NCI-H2196 treated with DMSO at 0.1 percent for 48 hours (cell line): ENCODE data around the gene ROBO1.

Experiments
- DNase-seq: peaks from one replicate; lab custom pipeline; 2025; ENCODE audit not compliant: unreplicated experiment; lab: John Stamatoyannopoulos, UW

Gene ROBO1

GRCh38 chr3:79253271-79253670 is 514.5 kb downstream of the ROBO1 start:
- DNase-seq, result no peak

GRCh38 chr3:79250746-79251145 is 517.1 kb downstream of the ROBO1 start:
- DNase-seq, result no peak

- no peak for DNase-seq
Observed at GRCh38 chr3:79249701-79250100, 518.1 kb downstream of the ROBO1 start.

- no peak for DNase-seq
Observed at GRCh38 chr3:79247725-79248043, 520.1 kb downstream of the ROBO1 start.

GRCh38 chr3:79246875-79247724 is 520.7 kb downstream of the ROBO1 start:
- no peak for DNase-seq

- no peak for DNase-seq
Observed at GRCh38 chr3:79245284-79246138, 522.3 kb downstream of the ROBO1 start.

- no peak for DNase-seq
Observed at GRCh38 chr3:79236496-79236895, 531.3 kb downstream of the ROBO1 start.

GRCh38 chr3:79233431-79234060 is 534.3 kb downstream of the ROBO1 start:
- DNase-seq, result no peak

- no peak for DNase-seq
Observed at GRCh38 chr3:79230266-79230665, 537.5 kb downstream of the ROBO1 start.

- DNase-seq, result no peak
Observed at GRCh38 chr3:79217096-79217495, 550.7 kb downstream of the ROBO1 start.

GRCh38 chr3:79215286-79215685 is 552.5 kb downstream of the ROBO1 start:
- no peak for DNase-seq

- DNase-seq, result no peak
Observed at GRCh38 chr3:79211586-79212359, 556.0 kb downstream of the ROBO1 start.

GRCh38 chr3:79204351-79204750 is 563.4 kb downstream of the ROBO1 start:
- DNase-seq, result no peak

GRCh38 chr3:79203144-79203519 is 564.7 kb downstream of the ROBO1 start:
- DNase-seq, result no peak

- no peak for DNase-seq
Observed at GRCh38 chr3:79202471-79203143, 565.2 kb downstream of the ROBO1 start.

GRCh38 chr3:79200456-79200855 is 567.3 kb downstream of the ROBO1 start:
- no peak for DNase-seq

GRCh38 chr3:79199966-79200365 is 567.8 kb downstream of the ROBO1 start:
- DNase-seq, result no peak

GRCh38 chr3:79187426-79187825 is 580.4 kb downstream of the ROBO1 start:
- no peak for DNase-seq

- no peak for DNase-seq
Observed at GRCh38 chr3:79184251-79184650, 583.5 kb downstream of the ROBO1 start.

GRCh38 chr3:79183496-79183895 is 584.3 kb downstream of the ROBO1 start:
- no peak for DNase-seq
